HG02943 (cell line): ENCODE results near the gene FBXO15.
A peak's percentile ranks its signal among the peaks of the same experiment; 100 is the strongest.

Source experiments
- ATAC-seq: cut with Tn5 transposase; IDR thresholded peaks from one replicate; pipeline ENCODE4 v1.9.1; 2021; ENCODE audit warnings: mild to moderate bottlenecking, low read depth, moderate library complexity; ENCODE audit not compliant: unreplicated experiment

The FBXO15 gene

DNA sequence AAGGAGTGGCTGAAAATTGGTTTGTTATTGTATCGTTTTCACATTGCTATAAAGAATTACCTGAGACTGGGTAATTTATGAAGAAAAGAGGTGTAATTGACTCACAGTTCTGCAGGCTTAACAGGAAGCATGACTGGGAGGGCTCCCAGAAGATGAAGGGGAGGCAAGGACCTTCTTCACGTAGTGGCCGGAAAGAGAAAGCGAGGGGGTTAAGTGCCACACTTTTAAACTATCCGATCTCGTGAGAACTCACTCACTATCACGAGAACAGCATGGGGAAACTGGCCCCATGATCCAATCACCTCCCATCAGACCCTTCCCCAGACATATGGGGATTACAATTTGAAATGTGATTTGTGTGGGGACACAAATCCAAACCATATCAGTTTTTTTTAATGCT lies 81.6 kb downstream of the FBXO15 start:
- no peak for ATAC-seq

DNA sequence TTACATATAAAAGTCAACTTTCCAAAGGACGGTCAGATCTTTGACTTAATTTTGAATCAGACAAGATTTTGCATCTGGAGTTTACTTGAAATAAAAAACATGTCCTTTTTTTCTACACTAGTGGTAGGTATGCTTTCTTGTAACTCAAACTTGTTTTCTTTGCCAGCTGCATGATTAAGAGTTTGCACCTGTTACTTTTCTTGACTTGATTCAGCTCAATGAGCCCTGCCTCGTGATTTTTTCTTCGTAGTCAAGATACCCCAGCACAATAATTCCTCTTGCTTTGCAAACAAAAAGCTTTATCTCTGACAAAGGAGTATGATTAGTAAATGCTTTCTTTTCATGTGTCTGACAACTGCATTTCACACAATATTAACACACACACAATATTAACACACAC lies 82.3 kb downstream of the FBXO15 start:
- no peak for ATAC-seq

DNA sequence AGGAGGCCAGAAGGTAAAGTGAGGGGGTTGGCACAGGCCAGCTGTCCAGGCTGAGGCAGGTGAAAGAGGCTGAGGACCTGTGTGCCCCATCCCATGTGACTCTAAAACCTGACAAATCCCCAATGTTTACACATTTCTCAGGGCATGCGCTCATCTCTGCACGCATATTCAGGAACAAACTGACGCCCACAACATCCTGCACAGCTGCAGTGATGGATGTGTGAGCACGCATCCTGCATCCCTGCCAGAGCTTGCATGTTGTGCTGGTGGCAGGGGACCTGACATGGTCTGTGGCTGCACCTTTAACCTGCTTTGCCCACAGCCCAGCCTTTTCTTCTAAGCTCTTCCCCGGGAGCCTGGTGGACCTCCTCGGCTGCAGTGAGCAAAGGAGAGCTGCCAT lies 83.1 kb downstream of the FBXO15 start:
- no peak for ATAC-seq

DNA sequence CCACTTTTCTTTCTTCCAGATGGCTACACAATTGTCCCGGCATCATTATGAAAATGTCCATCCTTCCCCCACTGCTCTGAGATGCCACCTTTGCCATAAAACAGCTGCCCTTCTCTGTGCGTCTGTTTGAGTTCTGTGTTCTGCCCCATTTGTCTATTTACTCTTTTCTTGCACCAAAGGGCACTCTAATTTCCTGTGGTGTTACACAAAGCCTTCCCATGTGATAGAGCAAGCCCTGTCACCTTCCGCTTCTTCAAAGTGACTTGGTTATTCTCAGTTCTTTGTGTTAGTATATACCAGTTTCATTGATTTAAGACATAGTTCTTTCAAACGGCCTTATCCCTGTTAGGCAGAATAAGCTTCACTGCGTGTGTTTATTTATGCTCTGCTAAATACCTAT lies 84.1 kb downstream of the FBXO15 start:
- no peak for ATAC-seq

DNA sequence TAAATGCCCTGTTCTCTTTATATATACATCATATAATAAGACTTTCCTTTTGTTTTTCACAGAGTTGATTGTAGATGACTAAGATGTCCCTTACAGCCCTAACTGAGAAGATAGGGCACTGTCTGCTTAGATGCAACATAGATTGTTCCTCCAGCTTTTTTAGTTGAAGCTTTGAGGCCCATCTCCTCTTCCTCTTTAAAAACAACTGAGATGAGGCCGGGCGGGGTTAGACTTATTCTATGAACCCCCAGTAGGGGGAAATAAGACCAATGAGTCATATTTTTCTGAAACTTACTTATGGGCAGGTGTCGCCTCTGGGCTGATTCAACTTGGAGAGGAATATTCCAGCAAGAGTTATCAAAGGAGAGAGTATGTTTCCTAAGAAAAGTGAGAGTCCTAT lies 84.6 kb downstream of the FBXO15 start:
- ATAC-seq: peak; percentile 72

DNA sequence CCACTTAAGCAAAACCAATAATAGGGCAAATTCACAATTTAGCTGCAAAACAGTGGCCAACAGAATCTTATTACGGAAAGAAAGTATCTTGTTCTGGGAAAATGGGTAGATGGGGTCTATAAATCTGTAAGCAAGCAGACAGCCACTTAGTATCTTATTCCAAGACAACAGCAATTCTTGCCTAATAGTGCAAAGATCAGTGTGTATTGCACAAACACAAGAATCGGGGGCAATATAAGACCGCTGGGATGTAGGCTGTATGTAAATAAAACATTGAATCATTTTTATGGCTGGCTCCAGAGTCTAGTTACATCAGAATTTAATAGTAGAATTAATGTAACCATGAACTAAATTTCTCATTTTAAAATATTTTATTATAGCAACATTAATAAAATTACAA lies 85.6 kb downstream of the FBXO15 start:
- ATAC-seq: no peak

DNA sequence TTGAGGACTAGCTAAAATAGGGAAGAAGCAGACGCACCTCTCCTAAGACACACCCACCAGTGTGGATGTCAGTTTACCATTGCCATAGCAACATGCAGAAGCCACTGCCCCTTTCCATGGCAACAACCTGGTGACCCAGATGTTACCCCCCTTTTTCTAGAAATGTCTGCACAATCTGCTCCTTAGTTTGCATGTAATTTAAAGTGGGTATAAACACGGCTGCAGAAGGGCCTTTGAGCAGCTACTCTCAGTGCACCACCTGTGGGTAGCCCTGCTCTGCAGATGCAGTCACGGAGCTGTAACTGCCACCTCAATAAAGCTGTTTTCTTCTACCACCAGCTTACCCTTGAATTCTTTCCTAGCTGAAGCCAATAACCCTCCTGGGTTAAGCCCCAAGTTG lies 87.1 kb downstream of the FBXO15 start:
- no peak for ATAC-seq

DNA sequence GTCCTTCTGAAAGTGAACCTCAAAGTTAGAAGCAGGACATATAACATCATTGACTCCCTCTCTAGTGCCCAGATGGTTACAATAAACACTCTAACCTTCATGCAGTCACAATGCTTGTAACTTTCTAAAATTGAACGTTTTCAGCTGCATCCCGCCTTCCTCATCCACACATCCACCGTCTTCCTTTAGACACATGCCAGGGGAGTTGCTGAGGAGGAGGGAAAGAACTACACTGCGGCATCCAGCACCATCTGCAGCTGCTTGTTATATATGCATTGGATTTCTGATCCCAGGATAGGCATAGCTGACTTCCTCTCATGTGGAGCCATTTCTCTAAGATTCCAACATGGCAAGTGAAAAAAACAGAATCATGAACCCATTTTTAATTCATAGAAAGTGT lies 96.8 kb downstream of the FBXO15 start:
- ATAC-seq: no peak

DNA sequence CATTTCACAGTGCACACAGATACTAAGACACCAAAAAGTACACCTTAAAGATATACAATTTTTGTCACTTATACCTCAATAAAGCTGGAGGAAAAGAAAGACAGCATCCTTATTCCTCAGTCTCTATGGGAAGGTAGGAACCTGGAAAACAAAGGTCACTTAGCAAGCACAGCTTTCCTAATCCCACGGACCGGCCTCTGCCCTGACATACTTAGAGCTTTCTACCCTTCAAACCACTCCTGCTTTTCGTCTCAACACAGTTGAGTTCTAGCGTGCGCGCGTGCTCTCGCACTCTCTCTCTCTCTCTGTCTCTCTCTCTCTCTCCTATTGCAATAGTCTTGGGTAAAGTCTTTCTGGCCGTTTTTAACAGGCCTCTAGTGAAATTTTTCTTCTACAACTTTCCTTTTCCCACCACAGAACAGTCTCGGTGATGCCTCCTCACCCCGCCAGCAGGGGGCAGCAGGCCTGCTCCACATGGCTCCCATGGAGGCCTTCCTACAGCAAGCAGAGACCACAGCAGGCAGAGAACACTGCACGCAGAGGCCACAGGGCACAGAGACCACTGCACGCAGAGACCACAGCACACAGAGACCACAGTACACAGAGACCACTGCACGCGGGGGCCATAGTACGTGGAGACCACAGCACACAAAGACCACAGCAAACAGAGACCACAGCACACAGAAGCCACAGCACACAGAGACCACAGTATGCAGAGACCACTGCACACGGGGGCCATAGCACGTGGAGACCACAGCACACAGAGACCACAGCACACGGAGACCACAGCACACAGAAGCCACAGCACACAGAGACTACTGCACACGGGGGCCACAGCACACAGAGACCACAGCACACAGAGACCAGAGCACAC lies 106.9 kb downstream of the FBXO15 start:
- ATAC-seq: peak; percentile 67

DNA sequence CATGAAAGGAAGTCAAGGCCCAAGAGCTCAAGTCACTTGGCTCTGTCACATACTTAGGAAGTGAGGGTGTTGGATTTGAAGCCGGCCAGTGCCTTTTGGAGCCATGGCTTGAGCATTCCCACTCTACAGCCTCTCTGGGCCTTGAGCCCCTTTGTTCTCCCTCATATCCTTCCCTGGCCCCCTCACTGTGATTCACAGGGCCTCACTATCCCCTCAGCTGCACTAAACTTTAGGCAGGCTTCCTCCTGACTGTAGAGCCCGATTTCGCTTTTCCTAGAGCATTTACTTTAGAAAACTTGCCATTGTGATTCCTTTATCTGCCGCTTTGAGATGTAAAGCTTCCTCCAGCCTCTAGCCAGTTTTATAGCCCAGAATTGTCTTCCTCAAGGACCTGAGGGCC lies 107.6 kb downstream of the FBXO15 start:
- ATAC-seq: no peak

DNA sequence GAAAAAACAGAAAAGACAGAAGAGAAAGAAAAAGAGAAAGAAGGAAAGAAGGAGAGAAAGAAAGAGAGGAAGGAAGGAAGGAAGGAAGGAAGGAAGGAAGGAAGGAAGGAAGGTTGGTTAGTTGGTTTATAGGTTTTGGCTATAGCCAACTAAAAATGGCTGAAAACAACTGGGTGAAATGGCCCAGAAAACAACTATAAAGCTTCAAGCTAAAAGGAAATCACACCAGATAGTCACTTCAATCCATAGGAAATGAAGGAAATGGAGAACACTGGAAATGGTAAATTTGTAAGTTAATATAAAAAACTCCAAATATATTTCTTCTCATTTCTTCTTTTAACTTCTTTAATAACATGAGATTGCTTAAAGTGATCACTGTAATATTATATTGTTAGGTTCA lies 118.5 kb downstream of the FBXO15 start:
- no peak for ATAC-seq
